AG09319 (cell line): ENCODE data around the gene ELMOD3.
"Not testable (repeated sequence)": the region's sequence is repeated elsewhere in the genome, so short reads cannot be mapped to it uniquely, and the experiment has no call there.

Source experiments
- DNase-seq: peaks from one replicate; pipeline ENCODE4 v3.0.0-alpha.2; 2010; ENCODE audit warnings: low read depth; ENCODE audit errors: extremely low read depth
- CTCF ChIP-seq: IDR thresholded peaks from 2 replicates; pipeline ENCODE4 v1.5.1; 2011; ENCODE audit warnings: low read depth, mild to moderate bottlenecking, inconsistent platforms, low read length, moderate library complexity

Gene ELMOD3

DNA sequence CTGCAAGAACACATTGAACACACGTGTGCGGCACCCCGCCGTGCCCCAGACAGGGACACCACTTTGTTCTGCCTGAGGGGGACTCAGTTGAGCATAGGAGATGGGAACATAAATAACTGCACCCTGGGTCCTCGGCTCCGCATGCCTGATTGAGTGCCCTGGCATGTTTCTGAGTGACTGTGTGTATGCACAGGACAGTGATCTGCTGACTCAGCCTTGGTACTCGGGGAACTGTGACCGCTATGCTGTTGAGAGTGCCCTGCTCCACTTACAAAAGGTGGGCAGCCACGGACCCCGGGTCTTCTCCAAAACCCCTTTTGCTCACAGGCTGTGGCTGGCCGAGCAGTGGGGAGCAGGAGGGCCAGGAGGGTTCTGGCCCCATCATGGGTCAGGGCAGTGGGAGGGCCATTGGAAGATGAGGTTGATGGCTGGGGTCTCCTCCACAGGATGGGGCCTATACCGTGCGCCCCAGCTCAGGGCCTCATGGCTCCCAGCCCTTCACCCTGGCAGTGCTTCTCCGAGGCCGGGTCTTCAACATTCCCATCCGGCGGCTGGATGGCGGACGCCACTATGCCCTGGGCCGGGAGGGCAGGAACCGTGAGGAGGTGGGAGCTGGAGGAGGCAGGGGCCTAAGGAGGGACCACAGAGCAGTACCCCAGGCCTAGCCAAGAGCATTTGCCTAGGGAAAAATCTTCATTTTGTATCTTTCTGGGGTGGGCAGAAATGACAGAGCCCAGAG lies 80.8 kb downstream of the ELMOD3 start:
- DNase-seq = no peak
- no peak for TF ChIP-seq CTCF

DNA sequence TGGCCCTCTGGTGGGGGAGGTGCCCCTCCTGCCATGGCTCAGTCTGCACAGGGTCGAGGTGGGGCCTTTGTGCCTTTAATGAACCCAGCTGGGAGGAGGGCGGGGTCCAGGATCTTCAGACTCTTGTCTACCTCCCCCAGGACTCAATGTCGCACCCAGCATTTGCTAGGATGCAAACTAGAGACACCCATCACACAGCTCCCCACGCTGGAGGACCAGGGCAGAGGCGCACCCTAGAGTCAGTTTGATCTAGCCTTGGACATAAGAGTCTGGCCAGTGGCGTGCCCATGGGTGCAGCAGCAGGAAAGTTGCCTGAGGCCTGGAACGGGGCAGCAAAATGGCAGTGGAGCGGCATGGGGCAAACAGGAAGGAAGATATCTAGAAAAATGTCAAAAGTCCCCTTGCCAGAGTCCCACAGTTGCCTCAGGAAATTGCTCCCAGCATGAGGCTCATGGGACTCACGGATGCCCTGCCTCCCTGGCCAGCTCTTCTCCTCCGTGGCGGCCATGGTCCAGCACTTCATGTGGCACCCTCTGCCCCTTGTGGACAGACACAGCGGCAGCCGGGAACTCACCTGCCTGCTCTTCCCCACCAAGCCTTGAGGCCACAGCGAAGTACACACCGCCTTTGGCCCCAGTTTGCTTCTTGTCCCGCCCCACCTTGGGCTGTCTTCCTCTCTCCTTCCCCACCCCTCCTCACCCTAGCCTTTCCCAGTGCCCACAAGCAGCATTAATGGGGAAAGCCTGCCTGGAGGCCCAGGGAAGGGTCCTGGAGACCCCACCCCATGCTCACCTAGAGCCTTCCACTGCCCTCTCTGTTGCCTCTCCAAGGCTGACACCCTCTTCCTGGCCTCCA lies 81.6 kb downstream of the ELMOD3 start:
- TF ChIP-seq CTCF = no peak
- DNase-seq = no peak

DNA sequence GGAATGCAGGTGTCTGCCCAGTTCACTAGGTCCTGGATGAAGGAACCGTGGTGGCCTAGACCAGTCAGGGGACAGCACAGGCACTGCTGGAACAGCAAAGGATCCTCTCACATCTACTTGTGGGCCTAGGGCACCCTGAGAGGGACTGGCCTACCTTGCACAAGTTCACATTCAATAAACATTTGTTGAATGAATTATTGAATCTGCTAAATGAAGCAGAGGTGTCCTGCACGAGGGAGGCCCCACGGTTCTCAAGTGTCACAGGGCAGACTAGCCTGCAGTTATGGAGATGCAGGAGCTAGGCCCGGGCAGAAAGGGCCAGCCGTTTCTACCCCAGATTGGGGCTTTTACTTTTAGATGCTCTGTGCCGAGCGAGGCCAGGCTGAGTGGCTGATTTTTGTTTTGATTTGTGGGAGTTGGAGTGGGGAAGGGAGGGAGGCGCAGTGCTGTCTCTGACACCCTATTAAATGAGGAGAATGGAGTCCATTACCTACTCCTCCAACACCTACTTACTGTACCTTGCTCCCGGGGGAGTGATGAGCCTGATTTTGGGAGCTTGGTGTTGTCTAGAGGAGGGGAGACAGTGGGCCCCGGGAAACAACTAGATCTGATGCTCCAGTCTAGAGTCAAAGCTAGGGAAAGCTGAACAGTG lies 82.4 kb downstream of the ELMOD3 start:
- no peak for DNase-seq
- TF ChIP-seq CTCF = no peak

DNA sequence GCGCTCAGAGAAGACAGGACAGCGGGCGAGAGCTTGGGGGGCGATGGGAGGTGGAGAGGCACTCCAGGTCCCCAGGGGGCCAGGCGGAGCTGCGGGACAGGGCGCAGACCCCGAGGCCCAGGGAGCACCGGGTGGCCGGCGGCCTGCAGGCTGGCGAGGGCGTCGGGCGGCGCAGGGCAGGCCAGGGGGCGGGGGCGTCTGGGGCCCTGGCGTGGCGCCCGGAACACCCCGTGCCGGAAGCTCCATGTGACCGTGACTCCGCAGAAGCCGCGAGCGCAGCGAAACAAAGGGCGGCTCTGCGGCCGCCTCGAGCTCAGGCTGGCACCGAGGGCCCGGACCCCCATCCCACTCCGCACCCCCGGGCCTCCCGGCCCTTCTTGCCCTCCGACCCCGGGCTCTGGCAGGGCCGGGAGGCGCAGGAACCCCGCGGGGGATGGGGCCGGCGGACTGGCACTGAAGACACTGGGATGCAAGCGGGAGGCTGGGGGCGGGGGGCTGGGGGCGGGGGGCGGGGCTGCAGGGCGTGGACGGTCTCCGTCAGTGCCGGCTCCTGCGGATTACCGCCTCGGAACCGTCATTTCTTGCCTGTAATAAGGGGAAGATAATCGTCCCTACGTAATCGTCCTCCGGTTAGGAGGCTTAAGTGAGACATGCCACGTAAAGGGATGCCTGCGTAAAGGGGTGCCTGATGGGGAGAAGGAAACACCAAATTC lies 83.1 kb downstream of the ELMOD3 start:
- DNase-seq = no peak
- TF ChIP-seq CTCF = no peak

- DNase-seq = no peak
- no peak for TF ChIP-seq CTCF
Observed at GRCh38 chr2:85438201-85439024, 83.8 kb downstream of the ELMOD3 start.

GRCh38 chr2:85439025-85439472 lies 84.5 kb downstream of the ELMOD3 start:
- no peak for TF ChIP-seq CTCF
- no peak for DNase-seq

GRCh38 chr2:85439569-85439968 lies 85.0 kb downstream of the ELMOD3 start:
- not testable (repeated sequence) for DNase-seq
